HG03460 (cell line): Measurements from ENCODE around the gene KRTAP5-11.
"Not testable (repeated sequence)": the region's sequence is repeated elsewhere in the genome, so short reads cannot be mapped to it uniquely, and the experiment has no call there.

Source experiments
- ATAC-seq: cut with Tn5 transposase; IDR thresholded peaks from one replicate; pipeline ENCODE4 v1.9.1; 2021; ENCODE audit not compliant: unreplicated experiment

KRTAP5-11 gene

GRCh38 chr11:71557257-71557656, 25.4 kb downstream of the KRTAP5-11 start:
- no peak for ATAC-seq

- ATAC-seq, result no peak
These were observed 26.7 kb downstream of the KRTAP5-11 start for GRCh38 chr11:71556018-71556417.

- no peak for ATAC-seq
These were observed 27.2 kb downstream of the KRTAP5-11 start for GRCh38 chr11:71555508-71555907.

DNA sequence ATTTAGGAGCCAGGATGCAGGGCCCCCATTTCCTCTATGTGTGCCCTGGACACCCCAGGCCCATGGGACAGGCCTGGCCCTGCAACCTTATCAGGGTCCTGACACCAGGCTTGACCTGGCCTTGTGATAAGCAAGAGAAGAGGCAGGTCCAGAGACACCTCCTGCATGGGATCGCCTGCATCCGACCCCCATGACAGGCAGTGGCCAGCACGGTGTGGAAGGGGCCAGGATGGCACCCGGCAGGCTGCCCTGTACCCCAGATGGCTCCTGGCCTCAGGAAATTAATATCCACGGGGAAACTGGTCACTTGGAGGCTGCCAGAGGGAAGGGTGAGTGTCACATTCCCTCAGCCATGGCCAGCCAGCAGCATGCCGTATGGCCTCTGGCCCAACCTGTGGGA, 27.7 kb downstream of the KRTAP5-11 start:
- ATAC-seq, result no peak

GRCh38 chr11:71551711-71552110, 31.0 kb downstream of the KRTAP5-11 start:
- ATAC-seq, result no peak

GRCh38 chr11:71548716-71549151, 33.9 kb downstream of the KRTAP5-11 start:
- ATAC-seq, result no peak

DNA sequence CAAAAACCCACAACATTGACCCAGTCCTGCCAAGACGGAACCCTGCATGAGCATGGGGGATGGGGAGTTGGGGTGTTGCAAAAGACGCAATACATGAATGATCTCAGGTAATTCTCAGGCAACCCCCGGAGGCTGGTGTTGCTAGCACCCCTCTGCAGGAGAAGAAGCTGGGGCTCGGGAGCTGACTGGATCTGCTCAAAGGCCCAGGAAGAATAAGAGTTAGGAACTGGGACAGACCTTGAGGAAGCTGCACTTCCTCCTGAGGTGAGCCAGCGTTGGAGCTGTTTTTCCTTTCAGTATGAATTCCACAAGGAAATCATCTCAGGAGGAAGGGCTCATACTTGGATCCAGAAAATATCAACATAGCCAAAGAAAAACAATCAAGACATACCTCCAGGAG, 34.6 kb downstream of the KRTAP5-11 start, which contains the start of gene KRTAP5-9:
KRTAP5-9 (plus strand) TSS at position 301 of the 400 bp plus-strand sequence. CDS start 238 bp downstream, outside the sequence.
- no peak for ATAC-seq

GRCh38 chr11:71545405-71545966, 37.2 kb downstream of the KRTAP5-11 start:
- no peak for ATAC-seq

DNA sequence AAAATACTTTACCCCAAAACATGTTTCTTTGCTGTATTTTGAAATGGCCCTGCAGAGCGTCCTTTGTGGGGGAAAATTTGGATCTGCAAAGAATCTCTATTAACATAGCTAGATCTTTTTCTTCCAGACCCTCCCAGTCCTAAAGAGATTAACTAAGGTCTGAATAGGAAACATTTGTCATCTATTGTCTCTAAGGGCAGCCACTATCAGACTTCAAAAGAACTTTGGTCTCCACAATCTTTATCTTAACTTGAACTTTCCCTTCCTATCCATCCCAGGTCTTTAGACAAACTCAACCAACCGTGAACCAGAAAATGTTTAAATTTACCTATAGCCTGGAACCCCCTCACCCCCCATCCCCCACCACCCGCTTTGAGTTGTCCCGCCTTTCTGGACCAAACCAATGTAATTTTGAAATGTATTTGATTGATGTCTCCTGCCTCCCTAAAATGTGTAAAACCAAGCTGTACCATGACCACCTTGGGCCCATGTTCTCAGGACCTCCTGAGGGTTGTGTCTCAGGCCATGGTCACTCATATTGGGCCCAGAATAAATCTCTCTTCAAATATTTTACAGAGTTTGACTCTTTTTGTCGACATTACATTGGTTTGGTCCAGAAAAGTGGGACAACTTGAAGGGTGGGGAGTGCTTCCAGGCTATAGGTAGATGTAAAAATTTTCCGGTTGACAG, 38.0 kb downstream of the KRTAP5-11 start:
- no peak for ATAC-seq

- ATAC-seq, result no peak
These were observed 38.8 kb downstream of the KRTAP5-11 start for GRCh38 chr11:71543866-71544265.

- no peak for ATAC-seq
These were observed 39.5 kb downstream of the KRTAP5-11 start for GRCh38 chr11:71542879-71543777.

DNA sequence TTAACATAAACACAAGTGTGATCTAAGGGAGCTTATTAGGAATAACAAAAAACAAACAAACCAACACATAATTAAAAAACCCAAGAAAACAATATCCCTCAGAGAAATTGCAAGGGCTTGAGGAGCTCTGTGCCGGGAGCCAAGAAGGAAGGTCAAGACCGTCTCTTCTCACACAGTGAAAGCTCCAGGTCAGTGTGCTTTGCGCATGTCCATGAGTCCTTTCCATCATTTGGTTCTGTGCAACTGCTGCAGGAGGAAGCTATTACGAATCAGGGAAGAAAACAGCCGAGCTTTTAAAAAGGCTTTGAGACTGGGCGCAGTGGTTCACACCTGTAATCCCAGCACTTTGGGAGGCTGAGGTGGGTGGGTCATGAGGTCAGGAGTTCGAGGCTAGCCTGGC, 40.3 kb downstream of the KRTAP5-11 start:
- ATAC-seq, result no peak

DNA sequence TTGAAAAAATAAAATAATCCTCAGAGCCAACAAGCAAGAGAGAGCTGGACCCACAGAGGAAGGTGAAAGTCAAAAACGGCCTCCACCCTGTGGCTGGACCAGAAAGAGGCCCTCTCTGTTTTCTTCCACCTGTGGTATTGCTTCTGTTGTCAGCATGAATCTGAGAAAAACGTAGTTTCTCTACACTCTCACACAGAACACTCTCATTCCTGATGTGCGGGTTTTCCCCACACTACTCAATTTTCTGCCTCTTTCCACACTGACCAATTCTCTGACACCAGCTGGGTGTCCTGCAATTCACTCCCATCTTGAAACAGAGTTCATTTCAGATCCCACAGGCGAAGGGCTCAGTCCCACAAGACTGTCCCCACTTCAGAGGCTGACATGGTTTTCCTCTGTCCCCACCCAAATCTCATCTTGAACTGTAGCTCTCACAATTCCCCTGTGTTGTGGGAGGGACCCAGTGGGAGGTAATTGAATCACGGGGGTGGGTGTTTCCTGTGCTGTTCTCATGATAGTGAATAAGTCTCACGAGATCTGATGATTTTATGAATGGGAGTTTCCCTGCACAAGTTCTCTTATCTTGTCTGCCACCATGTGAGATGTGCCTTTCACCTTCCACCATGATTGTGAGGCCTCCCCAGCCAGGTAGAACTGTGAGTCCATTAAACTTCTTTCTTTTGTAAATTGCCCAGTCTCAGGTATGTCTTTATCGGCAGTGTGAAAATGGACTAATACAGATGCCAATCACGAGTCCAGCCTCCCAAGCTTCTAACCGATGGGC, 42.0 kb downstream of the KRTAP5-11 start:
- not testable (repeated sequence) for ATAC-seq

- not testable (repeated sequence) for ATAC-seq
These were observed 42.7 kb downstream of the KRTAP5-11 start for GRCh38 chr11:71539971-71540370.

GRCh38 chr11:71539017-71539416, 43.7 kb downstream of the KRTAP5-11 start:
- ATAC-seq, result no peak

- no peak for ATAC-seq
These were observed 44.0 kb downstream of the KRTAP5-11 start for GRCh38 chr11:71538666-71538990.

DNA sequence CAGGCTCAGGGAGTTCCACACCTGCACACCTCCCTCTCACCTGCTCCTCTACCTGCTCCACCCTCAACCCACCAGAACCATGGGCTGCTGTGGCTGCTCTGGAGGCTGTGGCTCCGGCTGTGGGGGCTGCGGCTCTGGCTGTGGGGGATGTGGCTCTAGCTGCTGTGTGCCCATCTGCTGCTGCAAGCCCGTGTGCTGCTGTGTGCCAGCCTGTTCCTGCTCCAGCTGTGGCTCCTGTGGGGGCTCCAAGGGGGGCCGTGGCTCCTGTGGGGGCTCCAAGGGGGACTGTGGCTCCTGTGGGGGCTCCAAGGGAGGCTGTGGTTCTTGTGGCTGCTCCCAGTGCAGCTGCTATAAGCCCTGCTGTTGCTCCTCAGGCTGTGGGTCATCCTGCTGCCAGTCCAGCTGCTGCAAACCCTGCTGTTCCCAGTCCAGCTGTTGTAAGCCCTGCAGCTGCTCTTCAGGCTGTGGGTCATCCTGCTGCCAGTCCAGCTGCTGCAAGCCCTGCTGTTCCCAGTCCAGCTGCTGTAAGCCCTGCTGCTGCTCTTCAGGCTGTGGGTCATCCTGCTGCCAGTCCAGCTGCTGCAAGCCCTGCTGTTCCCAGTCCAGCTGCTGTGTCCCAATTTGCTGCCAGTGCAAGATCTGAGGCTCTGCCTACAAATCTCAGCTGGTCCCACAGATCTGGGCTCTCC, 44.6 kb downstream of the KRTAP5-11 start, which contains the start of gene KRTAP5-8:
KRTAP5-8 (plus strand) TSS at position 49 of the 689 bp plus-strand sequence; CDS start at position 80, 31 bp downstream.
- ATAC-seq, result not testable (repeated sequence)

DNA sequence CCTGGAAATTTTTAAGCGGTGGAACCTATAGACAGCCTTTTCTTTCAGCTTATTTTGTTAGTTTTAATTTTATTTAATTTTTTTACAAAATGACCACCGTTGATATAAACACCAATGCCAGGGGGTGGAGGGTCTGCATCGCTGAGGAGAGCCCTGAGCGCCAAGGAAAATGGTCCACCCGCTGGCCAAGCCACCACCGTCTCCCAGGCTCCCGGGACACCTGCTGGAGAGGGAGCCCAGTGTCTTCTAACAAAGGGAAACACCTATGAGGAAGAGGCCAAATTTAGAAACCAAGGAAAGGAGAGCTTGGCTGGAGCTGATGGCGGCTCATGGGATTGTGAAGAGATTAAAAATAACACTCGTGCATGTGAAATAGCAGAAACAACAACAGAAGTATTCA, 45.1 kb downstream of the KRTAP5-11 start:
- ATAC-seq, result no peak

- ATAC-seq, result no peak
These were observed 46.9 kb downstream of the KRTAP5-11 start for GRCh38 chr11:71535825-71536224.
